ENCODE results near the gene ADCY1. TPM values are rescaled to one million over a fixed set of nuclear protein-coding genes. Genes with fewer than 3 reads are reported as not detected.

ADCY1 gene
- total RNA-seq, 1 donor from 2014 or later = 7.5 TPM

GRCh38 chr7:45592230-45592991 is 18.2 kb downstream of the ADCY1 start:
- intact Hi-C loops (cut with micrococcal nuclease) = no loop called here

GRCh38 chr7:45593121-45593541 is 19.0 kb downstream of the ADCY1 start:
- intact Hi-C loops (cut with micrococcal nuclease) = no loop called here

GRCh38 chr7:45593877-45594276 is 19.7 kb downstream of the ADCY1 start:
- intact Hi-C loops (cut with micrococcal nuclease) = no loop called here

GRCh38 chr7:45594745-45595535 is 20.8 kb downstream of the ADCY1 start:
- intact Hi-C loops (cut with micrococcal nuclease) = no loop called here

GRCh38 chr7:45595809-45596664 is 21.9 kb downstream of the ADCY1 start:
- intact Hi-C loops (cut with micrococcal nuclease) = no loop called here

GRCh38 chr7:45596665-45597095 is 22.5 kb downstream of the ADCY1 start:
- intact Hi-C loops (cut with micrococcal nuclease) = no loop called here

- intact Hi-C loops (cut with micrococcal nuclease) = no loop called here
These were observed 23.3 kb downstream of the ADCY1 start for GRCh38 chr7:45597286-45597984.

- intact Hi-C loops (cut with micrococcal nuclease) = no loop called here
These were observed 24.8 kb downstream of the ADCY1 start for GRCh38 chr7:45598886-45599520.

- intact Hi-C loops (cut with micrococcal nuclease) = no loop called here
These were observed 25.9 kb downstream of the ADCY1 start for GRCh38 chr7:45599851-45600706.

GRCh38 chr7:45601094-45601493 is 26.9 kb downstream of the ADCY1 start:
- intact Hi-C loops (cut with micrococcal nuclease) = no loop called here

- intact Hi-C loops (cut with micrococcal nuclease) = no loop called here
These were observed 27.8 kb downstream of the ADCY1 start for GRCh38 chr7:45601816-45602540.

- intact Hi-C loops (cut with micrococcal nuclease) = no loop called here
These were observed 31.9 kb downstream of the ADCY1 start for GRCh38 chr7:45606050-45606449.

- intact Hi-C loops (cut with micrococcal nuclease) = no loop called here
These were observed 32.8 kb downstream of the ADCY1 start for GRCh38 chr7:45606931-45607330.

- intact Hi-C loops (cut with micrococcal nuclease) = no loop called here
These were observed 35.0 kb downstream of the ADCY1 start for GRCh38 chr7:45609180-45609579.

- intact Hi-C loops (cut with micrococcal nuclease) = no loop called here
These were observed 35.9 kb downstream of the ADCY1 start for GRCh38 chr7:45610019-45610418.

GRCh38 chr7:45610660-45611299 is 36.6 kb downstream of the ADCY1 start:
- intact Hi-C loops (cut with micrococcal nuclease) = no loop called here

GRCh38 chr7:45617166-45617565 is 43.0 kb downstream of the ADCY1 start:
- intact Hi-C loops (cut with micrococcal nuclease) = no loop called here

GRCh38 chr7:45622058-45622457 is 47.9 kb downstream of the ADCY1 start:
- intact Hi-C loops (cut with micrococcal nuclease) = no loop called here
